ENCODE data around the gene PCSK6. TPM values are rescaled to one million over a fixed set of nuclear protein-coding genes. Genes with fewer than 3 reads are reported as not detected.

The PCSK6 gene
- total RNA-seq, 1 experiment from 2014 or later, result 10.6 TPM

- TF ChIP-seq CTCF (IDR thresholded peaks at IDR 0.05) (no peak), TCF7L2 (IDR thresholded peaks at IDR 0.05; ENCODE audit: low read depth, low read length) (no peak), SIN3A (IDR thresholded peaks at IDR 0.05; ENCODE audit: borderline replicate concordance, insufficient read depth, low read depth, low read length) (no peak)
- TF ChIP-seq, protein P1, sequence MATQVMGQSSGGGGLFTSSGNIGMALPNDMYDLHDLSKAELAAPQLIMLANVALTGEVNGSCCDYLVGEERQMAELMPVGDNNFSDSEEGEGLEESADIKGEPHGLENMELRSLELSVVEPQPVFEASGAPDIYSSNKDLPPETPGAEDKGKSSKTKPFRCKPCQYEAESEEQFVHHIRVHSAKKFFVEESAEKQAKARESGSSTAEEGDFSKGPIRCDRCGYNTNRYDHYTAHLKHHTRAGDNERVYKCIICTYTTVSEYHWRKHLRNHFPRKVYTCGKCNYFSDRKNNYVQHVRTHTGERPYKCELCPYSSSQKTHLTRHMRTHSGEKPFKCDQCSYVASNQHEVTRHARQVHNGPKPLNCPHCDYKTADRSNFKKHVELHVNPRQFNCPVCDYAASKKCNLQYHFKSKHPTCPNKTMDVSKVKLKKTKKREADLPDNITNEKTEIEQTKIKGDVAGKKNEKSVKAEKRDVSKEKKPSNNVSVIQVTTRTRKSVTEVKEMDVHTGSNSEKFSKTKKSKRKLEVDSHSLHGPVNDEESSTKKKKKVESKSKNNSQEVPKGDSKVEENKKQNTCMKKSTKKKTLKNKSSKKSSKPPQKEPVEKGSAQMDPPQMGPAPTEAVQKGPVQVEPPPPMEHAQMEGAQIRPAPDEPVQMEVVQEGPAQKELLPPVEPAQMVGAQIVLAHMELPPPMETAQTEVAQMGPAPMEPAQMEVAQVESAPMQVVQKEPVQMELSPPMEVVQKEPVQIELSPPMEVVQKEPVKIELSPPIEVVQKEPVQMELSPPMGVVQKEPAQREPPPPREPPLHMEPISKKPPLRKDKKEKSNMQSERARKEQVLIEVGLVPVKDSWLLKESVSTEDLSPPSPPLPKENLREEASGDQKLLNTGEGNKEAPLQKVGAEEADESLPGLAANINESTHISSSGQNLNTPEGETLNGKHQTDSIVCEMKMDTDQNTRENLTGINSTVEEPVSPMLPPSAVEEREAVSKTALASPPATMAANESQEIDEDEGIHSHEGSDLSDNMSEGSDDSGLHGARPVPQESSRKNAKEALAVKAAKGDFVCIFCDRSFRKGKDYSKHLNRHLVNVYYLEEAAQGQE (IDR thresholded peaks at IDR 0.05; ENCODE audit: insufficient read depth in 1 of 2, low read depth in 2 of 2, low read length in 1 of 2), result no peak
- ChIA-PET CTCF (interaction anchor here (0.9 kb wide), 1 partner anchor 196 kb away, joined by 6 read pairs; no protein-coding TSS in a partner anchor), POLR2A (interaction anchor here (0.5 kb wide), 1 partner anchor 22 kb away, joined by 3 read pairs; no protein-coding TSS in a partner anchor)
- intact Hi-C loops (cut with micrococcal nuclease; ENCODE audit: unreplicated experiment), result loop anchor here (5.0 kb wide), 2 partner anchors 196 to 281 kb away; no protein-coding TSS in a partner anchor
- peak overlapping the region in 1 of 2 experiments; percentile 90; a peak in 3 of 4 replicates for H3K4me3 ChIP-seq (ENCODE audit: low read depth in 2 of 2, low read length in 2 of 2)
- no peaks in the 10 kb centered on the region for H3K27me3 ChIP-seq (ENCODE audit: control insufficient read depth, insufficient read depth, low read length)
- DNase-seq (ENCODE audit: low read depth, low spot score), result no peak
- peak overlapping the region; percentile 97 for H3K27ac ChIP-seq (ENCODE audit: low read length)
- peaks cover 13% of the 10 kb centered on the region for H3K36me3 ChIP-seq (ENCODE audit: control insufficient read depth, insufficient read depth, low read length)
- no peaks in the 10 kb centered on the region for H3K9me3 ChIP-seq (ENCODE audit: control insufficient read depth, insufficient read depth, low read depth, low read length)
- in situ Hi-C loops (cut with HindIII; ENCODE audit: low pct_unique_long_range_greater_than_20kb, low sequenced_read_pairs), result no loop called here
- BruUV-seq (replicated peaks), result no TSS peak
- peaks cover 23% of the 10 kb centered on the region for H3K4me1 ChIP-seq (ENCODE audit: control insufficient read depth, insufficient read depth, low read length)
- ATAC-seq, result no peak
Observed at GRCh38 chr15:101296418-101297405, 192.8 kb downstream of the PCSK6 start.

DNA sequence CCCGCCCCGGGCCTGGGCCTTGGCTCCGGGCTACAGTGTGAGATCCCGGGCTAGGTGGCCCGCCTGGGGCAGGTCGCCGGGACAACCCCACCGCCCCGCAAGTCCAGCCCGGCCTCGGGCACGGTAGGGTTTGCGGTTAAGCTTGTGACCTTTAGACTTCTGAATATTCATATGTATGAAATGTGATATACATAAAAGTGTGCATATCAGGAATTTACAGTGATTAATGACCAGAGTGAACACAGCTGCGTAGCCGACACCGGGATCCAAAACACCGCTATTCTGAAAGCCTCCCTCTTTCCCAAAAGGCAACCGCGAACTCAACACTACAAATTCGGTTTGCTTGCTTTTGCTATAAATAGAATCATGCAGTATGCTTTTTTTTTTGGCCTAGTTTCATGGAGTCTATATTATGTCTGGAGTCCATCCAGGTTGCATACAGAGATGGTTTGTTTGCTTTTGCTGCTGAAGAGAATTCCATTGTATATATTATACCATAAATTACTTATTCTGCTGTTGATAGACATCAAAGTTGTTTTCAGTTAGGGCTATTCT, 193.8 kb downstream of the PCSK6 start:
- ATAC-seq, result no peak; the same call in 1 of the 2 replicates
- peaks cover 20% of the 10 kb centered on the region for H3K36me3 ChIP-seq (ENCODE audit: control insufficient read depth, insufficient read depth, low read length)
- no peak for DNase-seq (ENCODE audit: low read depth, low spot score)
- H3K9me3 ChIP-seq (ENCODE audit: control insufficient read depth, insufficient read depth, low read depth, low read length), result no peaks in the 10 kb centered on the region
- H3K27ac ChIP-seq (ENCODE audit: low read length), result peak overlapping the region; percentile 97
- BruUV-seq (replicated peaks), result TSS peak; percentile 89
- H3K4me1 ChIP-seq (ENCODE audit: control insufficient read depth, insufficient read depth, low read length), result peaks cover 25% of the 10 kb centered on the region
- intact Hi-C loops (cut with micrococcal nuclease; ENCODE audit: unreplicated experiment), result loop anchor here (5.0 kb wide), 2 partner anchors 197 to 282 kb away; no protein-coding TSS in a partner anchor
- in situ Hi-C loops (cut with HindIII; ENCODE audit: low pct_unique_long_range_greater_than_20kb, low sequenced_read_pairs), result no loop called here
- H3K27me3 ChIP-seq (ENCODE audit: control insufficient read depth, insufficient read depth, low read length), result no peaks in the 10 kb centered on the region
- ChIA-PET POLR2A (no interaction called here), CTCF (interaction anchor here (0.6 to 0.9 kb wide), 2 partner anchors 197 to 955 kb away, joined by 5 to 6 read pairs; no protein-coding TSS in a partner anchor)
- H3K4me3 ChIP-seq (ENCODE audit: low read depth in 2 of 2, low read length in 2 of 2), result peak overlapping the region; percentile 89 to 90
- TF ChIP-seq POLR2AphosphoS5 (IDR thresholded peaks at IDR 0.05; ENCODE audit: low read depth, low read length) (no peak), CTCF (IDR thresholded peaks at IDR 0.05) (no peak), TCF7L2 (IDR thresholded peaks at IDR 0.05; ENCODE audit: low read depth, low read length) (no peak), SIN3A (IDR thresholded peaks at IDR 0.05; ENCODE audit: borderline replicate concordance, insufficient read depth, low read depth, low read length) (no peak)
- TF ChIP-seq, protein P1 (IDR thresholded peaks at IDR 0.05; ENCODE audit: insufficient read depth in 1 of 2, low read depth in 2 of 2, low read length in 1 of 2), result no peak

Measured in Panc1 (cell line).